ENCODE data around the gene ITGB8.

GRCh38 chr7:20307119-20307518 is 23.6 kb upstream of the ITGB8 start:
- no peak for TF ChIP-seq TRIM24 (IDR thresholded peaks at IDR 0.05)
- no peak for TF ChIP-seq KHSRP (IDR thresholded peaks at IDR 0.05)
- no peak for TF ChIP-seq CTCF (IDR thresholded peaks at IDR 0.05 in 2 of 3, conservative IDR thresholded peaks at IDR 0.05 in 1 of 3; ENCODE audit: insufficient read depth in 2 of 3, low read depth in 1 of 3, low read length in 3 of 3)
- TF ChIP-seq TAF1 (IDR thresholded peaks at IDR 0.05; ENCODE audit: control insufficient read depth, extremely low read depth, insufficient read depth, low read length, severe bottlenecking) = no peak
- no peak for TF ChIP-seq ZNF395 (CRISPR knock-in tag; IDR thresholded peaks at IDR 0.05)
- no peak for TF ChIP-seq ZFP36 (IDR thresholded peaks at IDR 0.05; ENCODE audit: low read depth, low read length, partially characterized antibody)
- TF ChIP-seq ZNF589 (CRISPR knock-in tag; IDR thresholded peaks at IDR 0.05; ENCODE audit: low read depth) = no peak
- no peak for TF ChIP-seq ZHX1 (conservative IDR thresholded peaks at IDR 0.05; ENCODE audit: low read length)
- TF ChIP-seq RBM39 (optimal IDR thresholded peaks at IDR 0.05; ENCODE audit: low read depth, low read length) = no peak
- no peak for TF ChIP-seq POLR2AphosphoS5 (IDR thresholded peaks at IDR 0.05; ENCODE audit: control insufficient read depth, insufficient read depth, low read depth, low read length)
